PFSK-1 (cell line): ENCODE measurements around the gene HDHD2.

ENCODE experiments used
- POLR2AphosphoS5 ChIP-seq: IDR thresholded peaks from 2 replicates; pipeline ENCODE4 v1.6.1; 2012; ENCODE audit warnings: low read depth, mild to moderate bottlenecking, control low read depth, low read length, moderate library complexity
- REST ChIP-seq, 2 experiments: IDR thresholded peaks; 2 replicates each; pipeline versions ENCODE4 v1.6.1 to v1.8.0; 2011 to 2012; ENCODE audit warnings: low read depth in 2 of 2, low read length in 2 of 2, control low read depth in 1 of 2, inconsistent platforms in 1 of 2, mild to moderate bottlenecking in 1 of 2, moderate library complexity in 1 of 2; ENCODE audit not compliant: insufficient read depth in 1 of 2
- SIN3A ChIP-seq: IDR thresholded peaks from 2 replicates; pipeline ENCODE4 v1.6.1; 2012; ENCODE audit warnings: mild to moderate bottlenecking, low read length, moderate library complexity, borderline replicate concordance; ENCODE audit not compliant: insufficient read depth

GRCh38 chr18:47150029-47150823, at the start of gene HDHD2:
- TF ChIP-seq REST (IDR thresholded peaks at IDR 0.05; ENCODE audit: insufficient read depth in 1 of 2, low read depth in 2 of 2, low read length in 2 of 2), result 0 out of 4 replicates have a peak, but pooled peaks of 1 of the 2 experiments have one; percentile 46
- TF ChIP-seq SIN3A, result no peak; the same call in 1 of the 2 replicates
- peak; percentile 98 for TF ChIP-seq POLR2AphosphoS5
